ENCODE results near the gene CALCB.

GRCh38 chr11:15095736-15096228, 22.4 kb downstream of the CALCB start:
- TF ChIP-seq CTCF (IDR thresholded peaks at IDR 0.05; ENCODE audit: low read depth, low read length) = no peak
- no peak for TF ChIP-seq POLR2A (IDR thresholded peaks at IDR 0.05; ENCODE audit: extremely low read depth, insufficient read length)
- TF ChIP-seq MAX (IDR thresholded peaks at IDR 0.05; ENCODE audit: low read depth, low read length) = no peak
